ENCODE results near the gene PSME4.

DNA sequence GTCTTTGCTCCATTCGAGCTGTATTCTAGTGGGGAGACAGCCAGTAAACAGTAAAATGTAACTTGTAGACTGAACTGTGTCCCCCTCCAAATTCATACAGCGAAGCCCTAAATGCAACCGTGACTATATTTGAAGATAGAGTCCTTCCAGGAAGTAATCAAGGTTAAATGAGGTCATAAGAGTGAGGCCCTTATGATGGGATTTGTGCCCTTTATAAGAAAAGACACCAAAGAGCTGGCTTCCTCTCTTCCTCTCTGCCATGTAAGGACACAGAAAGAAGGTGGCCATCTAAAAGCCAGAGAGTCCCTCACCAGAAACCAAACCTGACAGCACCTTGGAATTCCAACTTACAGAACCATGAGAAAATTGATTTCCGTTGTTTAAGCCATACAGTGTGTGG is 142.5 kb downstream of the PSME4 start:
- TF ChIP-seq, protein P1, sequence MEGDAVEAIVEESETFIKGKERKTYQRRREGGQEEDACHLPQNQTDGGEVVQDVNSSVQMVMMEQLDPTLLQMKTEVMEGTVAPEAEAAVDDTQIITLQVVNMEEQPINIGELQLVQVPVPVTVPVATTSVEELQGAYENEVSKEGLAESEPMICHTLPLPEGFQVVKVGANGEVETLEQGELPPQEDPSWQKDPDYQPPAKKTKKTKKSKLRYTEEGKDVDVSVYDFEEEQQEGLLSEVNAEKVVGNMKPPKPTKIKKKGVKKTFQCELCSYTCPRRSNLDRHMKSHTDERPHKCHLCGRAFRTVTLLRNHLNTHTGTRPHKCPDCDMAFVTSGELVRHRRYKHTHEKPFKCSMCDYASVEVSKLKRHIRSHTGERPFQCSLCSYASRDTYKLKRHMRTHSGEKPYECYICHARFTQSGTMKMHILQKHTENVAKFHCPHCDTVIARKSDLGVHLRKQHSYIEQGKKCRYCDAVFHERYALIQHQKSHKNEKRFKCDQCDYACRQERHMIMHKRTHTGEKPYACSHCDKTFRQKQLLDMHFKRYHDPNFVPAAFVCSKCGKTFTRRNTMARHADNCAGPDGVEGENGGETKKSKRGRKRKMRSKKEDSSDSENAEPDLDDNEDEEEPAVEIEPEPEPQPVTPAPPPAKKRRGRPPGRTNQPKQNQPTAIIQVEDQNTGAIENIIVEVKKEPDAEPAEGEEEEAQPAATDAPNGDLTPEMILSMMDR (IDR thresholded peaks at IDR 0.05) = no peak
- no peak for TF ChIP-seq ZFX (IDR thresholded peaks at IDR 0.05; ENCODE audit: borderline replicate concordance)
